GM19238 (cell line): ENCODE data around the gene NR1D1.

Experiments used
- DNase-seq: peaks from one replicate; pipeline ENCODE4 v3.0.0; 2011; ENCODE audit warnings: low spot score; ENCODE audit not compliant: insufficient read length

NR1D1 gene

DNA sequence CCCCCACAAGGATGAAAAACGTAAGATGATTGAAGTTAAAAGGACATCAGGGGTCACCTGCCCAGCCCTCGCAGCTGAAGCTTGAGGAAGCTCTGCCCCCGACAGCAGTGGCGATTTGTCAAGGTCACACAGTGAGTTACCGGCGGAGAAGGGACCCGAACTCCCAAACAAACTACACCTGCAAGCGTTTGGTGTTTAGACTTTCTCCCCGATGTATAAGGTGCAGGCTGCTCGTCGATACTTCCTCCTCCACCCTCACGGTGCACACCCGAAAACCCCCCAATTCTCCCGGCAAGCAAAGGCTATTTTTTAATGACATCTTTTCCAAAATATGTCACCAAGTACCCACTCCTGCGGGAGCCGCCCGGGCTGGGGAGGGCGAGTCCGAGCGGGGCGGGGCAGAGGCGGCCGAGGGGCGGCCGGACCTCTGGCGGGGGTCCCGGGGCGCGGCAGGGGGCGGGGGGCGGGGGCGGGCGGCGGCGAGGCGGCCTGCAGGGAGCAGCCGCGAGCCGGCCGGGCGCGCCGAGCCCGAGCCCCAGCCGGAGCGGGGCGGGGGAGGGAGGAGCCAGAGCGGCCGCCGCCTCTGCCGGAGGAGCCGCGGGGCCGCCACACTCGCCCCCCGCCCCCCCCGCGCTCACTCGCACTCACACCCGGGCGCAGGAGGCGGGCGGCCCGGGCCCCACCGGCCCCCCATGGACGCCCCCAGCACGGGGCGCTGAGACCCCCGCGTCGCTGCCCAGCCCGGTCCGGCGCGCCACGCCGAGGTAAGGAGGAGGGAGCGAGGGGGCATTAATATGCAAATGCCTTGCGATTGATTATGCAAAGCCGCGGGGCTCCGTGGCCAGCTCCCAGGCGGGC is 37.8 kb downstream of the NR1D1 start, which contains the start of gene THRA:
Gene THRA (plus strand): TSS at position 637 of the 858 bp plus-strand sequence. CDS start 11,524 bp downstream, outside the sequence.
- DNase-seq, result peak; percentile 84

GRCh38 chr17:40061609-40062038 is 38.8 kb downstream of the NR1D1 start:
- DNase-seq, result no peak

- DNase-seq, result no peak
Observed at GRCh38 chr17:40060887-40061608, 39.3 kb downstream of the NR1D1 start.

- no peak for DNase-seq
Observed at GRCh38 chr17:40059729-40060475, 40.5 kb downstream of the NR1D1 start.

GRCh38 chr17:40058865-40059264 is 41.5 kb downstream of the NR1D1 start:
- DNase-seq, result no peak

GRCh38 chr17:40058186-40058784 is 42.1 kb downstream of the NR1D1 start:
- DNase-seq, result no peak

- no peak for DNase-seq
Observed at GRCh38 chr17:40056379-40057015, 43.9 kb downstream of the NR1D1 start.
